ENCODE measurements around the gene ADAM15. TPM values are rescaled to one million over a fixed set of nuclear protein-coding genes. Genes with fewer than 3 reads are reported as not detected.

The ADAM15 gene, protein sequence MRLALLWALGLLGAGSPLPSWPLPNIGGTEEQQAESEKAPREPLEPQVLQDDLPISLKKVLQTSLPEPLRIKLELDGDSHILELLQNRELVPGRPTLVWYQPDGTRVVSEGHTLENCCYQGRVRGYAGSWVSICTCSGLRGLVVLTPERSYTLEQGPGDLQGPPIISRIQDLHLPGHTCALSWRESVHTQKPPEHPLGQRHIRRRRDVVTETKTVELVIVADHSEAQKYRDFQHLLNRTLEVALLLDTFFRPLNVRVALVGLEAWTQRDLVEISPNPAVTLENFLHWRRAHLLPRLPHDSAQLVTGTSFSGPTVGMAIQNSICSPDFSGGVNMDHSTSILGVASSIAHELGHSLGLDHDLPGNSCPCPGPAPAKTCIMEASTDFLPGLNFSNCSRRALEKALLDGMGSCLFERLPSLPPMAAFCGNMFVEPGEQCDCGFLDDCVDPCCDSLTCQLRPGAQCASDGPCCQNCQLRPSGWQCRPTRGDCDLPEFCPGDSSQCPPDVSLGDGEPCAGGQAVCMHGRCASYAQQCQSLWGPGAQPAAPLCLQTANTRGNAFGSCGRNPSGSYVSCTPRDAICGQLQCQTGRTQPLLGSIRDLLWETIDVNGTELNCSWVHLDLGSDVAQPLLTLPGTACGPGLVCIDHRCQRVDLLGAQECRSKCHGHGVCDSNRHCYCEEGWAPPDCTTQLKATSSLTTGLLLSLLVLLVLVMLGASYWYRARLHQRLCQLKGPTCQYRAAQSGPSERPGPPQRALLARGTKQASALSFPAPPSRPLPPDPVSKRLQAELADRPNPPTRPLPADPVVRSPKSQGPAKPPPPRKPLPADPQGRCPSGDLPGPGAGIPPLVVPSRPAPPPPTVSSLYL
- total RNA-seq: 100 to 1,000 TPM in 1 of 2 donors, 10 to 100 TPM in 1; 49.5 to 209 TPM
- 100 to 1,000 TPM; 111 to 233 TPM for polyA plus RNA-seq
- long read RNA-seq, donor 1, transcript ADAM15-201 (21 exons, 2,799 nt): major isoform, 8 of 28 reads
- long read RNA-seq, donor 1, partial matches to known transcripts: 13 of 28 reads
- long read RNA-seq, donor 1, other reads (novel, unspliced or antisense): 0 of 28 reads
- long read RNA-seq, donor 2, partial matches to known transcripts: 12 of 16 reads
- long read RNA-seq, donor 2, other reads (novel, unspliced or antisense): 0 of 16 reads
- long read RNA-seq, donor 3, partial matches to known transcripts: 6 of 12 reads
- long read RNA-seq, donor 3, other reads (novel, unspliced or antisense): 0 of 12 reads
- long read RNA-seq, donor 4, partial matches to known transcripts: 13 of 20 reads
- long read RNA-seq, donor 4, other reads (novel, unspliced or antisense): 0 of 20 reads
- long read RNA-seq, donor 5, transcript ADAM15-201 (21 exons, 2,799 nt): major isoform, 9 of 23 reads
- long read RNA-seq, donor 5, transcript ADAM15-213 (2 exons, 525 nt): minor isoform, 6 of 23 reads
- long read RNA-seq, donor 5, partial matches to known transcripts: 7 of 23 reads
- long read RNA-seq, donor 5, other reads (novel, unspliced or antisense): 0 of 23 reads

DNA sequence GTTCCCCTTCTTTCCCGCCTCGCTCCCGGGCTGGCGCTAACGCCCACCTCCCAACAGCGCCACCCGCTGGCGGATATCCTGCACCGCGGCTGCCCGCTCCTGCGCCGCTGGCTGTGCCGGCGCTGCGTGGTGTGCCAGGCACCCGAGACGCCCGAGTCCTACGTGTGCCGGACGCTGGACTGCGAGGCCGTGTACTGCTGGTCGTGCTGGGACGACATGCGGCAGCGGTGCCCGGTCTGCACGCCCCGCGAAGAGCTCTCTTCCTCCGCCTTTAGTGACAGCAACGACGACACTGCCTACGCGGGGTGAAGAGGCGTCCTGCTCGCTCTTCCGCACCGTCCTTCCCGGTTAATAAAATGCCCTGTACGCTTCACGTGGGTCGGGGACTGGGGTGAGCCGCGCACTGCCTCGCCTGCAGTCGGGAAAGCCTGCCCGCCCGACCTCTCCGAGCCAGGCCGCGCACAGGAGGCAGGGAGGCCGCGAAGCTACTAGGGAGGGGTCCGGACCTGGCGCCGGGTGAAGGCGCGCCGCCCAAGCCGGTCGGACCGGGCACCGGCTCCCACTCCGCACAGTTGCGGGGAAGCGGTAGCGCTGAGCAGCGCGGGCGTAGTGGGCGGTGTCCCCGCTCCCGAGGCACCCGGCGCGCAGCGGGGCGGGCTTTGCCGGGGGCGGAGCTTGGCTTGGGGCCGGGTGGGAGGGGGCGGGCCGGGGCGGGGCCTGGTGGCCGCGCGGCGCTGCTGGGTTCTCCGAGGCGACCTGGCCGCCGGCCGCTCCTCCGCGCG, at the start of gene ADAM15:
ADAM15 (plus strand) TSS at position 757 of the 782 bp plus-strand sequence. CDS start 71 bp downstream, outside the sequence.
- 0 to 1% methylated on average over 59 to 99 of the region's 99 CpGs for WGBS, 2 donors
- Histone ChIP-seq H3K36me3 (ENCODE audit: control insufficient read depth in 4 of 4, insufficient read depth in 4 of 4, low read length in 4 of 4) (peaks cover 0 to 13% (median 2%) of the 10 kb centered on the region in 4 donors), H3K9me3 (ENCODE audit: control insufficient read depth in 4 of 4, insufficient read depth in 3 of 4, low read length in 3 of 4) (no peaks in the 10 kb centered on the region), H3K27me3 (ENCODE audit: control insufficient read depth in 3 of 3, insufficient read depth in 3 of 3, low read length in 2 of 3) (no peaks in the 10 kb centered on the region), H3K4me1 (ENCODE audit: control insufficient read depth in 5 of 5, insufficient read depth in 5 of 5, low read length in 5 of 5) (peaks cover 0 to 33% (median 12%) of the 10 kb centered on the region in 5 donors), H3K27ac (ENCODE audit: low read depth in 1 of 2, low read length in 1 of 2) (peak within 1 kb of the TSS; percentile 92 to 97), H3K9ac (ENCODE audit: insufficient read depth in 1 of 2, low read length in 2 of 2) (peak within 1 kb of the TSS; percentile 11 to 47), H3K4me3 (peak within 1 kb of the TSS; percentile 84)
- ATAC-seq (ENCODE audit: insufficient read depth, low FRiP score) (peak; percentile 83), DNase-seq (peak; percentile 78 to 89 (median 81))
- TF ChIP-seq, protein P1, sequence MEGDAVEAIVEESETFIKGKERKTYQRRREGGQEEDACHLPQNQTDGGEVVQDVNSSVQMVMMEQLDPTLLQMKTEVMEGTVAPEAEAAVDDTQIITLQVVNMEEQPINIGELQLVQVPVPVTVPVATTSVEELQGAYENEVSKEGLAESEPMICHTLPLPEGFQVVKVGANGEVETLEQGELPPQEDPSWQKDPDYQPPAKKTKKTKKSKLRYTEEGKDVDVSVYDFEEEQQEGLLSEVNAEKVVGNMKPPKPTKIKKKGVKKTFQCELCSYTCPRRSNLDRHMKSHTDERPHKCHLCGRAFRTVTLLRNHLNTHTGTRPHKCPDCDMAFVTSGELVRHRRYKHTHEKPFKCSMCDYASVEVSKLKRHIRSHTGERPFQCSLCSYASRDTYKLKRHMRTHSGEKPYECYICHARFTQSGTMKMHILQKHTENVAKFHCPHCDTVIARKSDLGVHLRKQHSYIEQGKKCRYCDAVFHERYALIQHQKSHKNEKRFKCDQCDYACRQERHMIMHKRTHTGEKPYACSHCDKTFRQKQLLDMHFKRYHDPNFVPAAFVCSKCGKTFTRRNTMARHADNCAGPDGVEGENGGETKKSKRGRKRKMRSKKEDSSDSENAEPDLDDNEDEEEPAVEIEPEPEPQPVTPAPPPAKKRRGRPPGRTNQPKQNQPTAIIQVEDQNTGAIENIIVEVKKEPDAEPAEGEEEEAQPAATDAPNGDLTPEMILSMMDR (IDR thresholded peaks at IDR 0.05; ENCODE audit: control extremely low read depth, extremely low read depth): peak; percentile 81

DNA sequence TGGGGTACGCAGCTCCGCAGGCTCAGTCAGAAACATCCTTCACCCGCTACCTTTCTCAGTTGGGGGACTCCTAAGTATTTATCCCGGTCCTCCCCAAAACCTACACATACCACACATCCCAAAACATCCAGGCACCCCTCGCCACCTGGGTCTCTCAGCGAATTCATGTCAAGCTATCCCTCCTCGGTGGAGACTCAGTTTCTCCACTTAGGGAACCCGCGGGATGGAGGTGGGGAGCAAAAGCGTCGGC, 49.8 kb upstream of the ADAM15 start:
- DNase-seq: peak in 1 of 3 donors; percentile 70

More for the DNA sequence above, 49.8 kb upstream of the ADAM15 start:
- Histone ChIP-seq H3K9me3 (ENCODE audit: control insufficient read depth in 4 of 4, insufficient read depth in 3 of 4, low read length in 3 of 4) (no peaks in the 10 kb centered on the region), H3K4me3 (peak overlapping the region; percentile 65), H3K36me3 (ENCODE audit: control insufficient read depth in 4 of 4, insufficient read depth in 4 of 4, low read length in 4 of 4) (no peaks in the 10 kb centered on the region), H3K27me3 (ENCODE audit: control insufficient read depth in 3 of 3, insufficient read depth in 3 of 3, low read length in 2 of 3) (no peaks in the 10 kb centered on the region), H3K4me1 (ENCODE audit: control insufficient read depth in 5 of 5, insufficient read depth in 5 of 5, low read length in 5 of 5) (peaks cover 5 to 28% (median 6%) of the 10 kb centered on the region in 5 donors), H3K27ac (ENCODE audit: low read depth in 1 of 2, low read length in 1 of 2) (peak overlapping the region; percentile 91 to 94), H3K9ac (ENCODE audit: insufficient read depth in 1 of 2, low read length in 2 of 2) (peak overlapping the region in 1 of 2 donors; percentile 46)
- WGBS, 2 donors: 0 to 1% methylated on average over 11 of the region's 11 CpGs
- no peak for ATAC-seq (ENCODE audit: insufficient read depth, low FRiP score)
- TF ChIP-seq, protein P1 (IDR thresholded peaks at IDR 0.05; ENCODE audit: control extremely low read depth, extremely low read depth): no peak

Measured in lung (tissue), 16 donors.